ENCODE measurements around the gene ARL17B.

GRCh38 chr17:46262271-46262670 is 99.3 kb downstream of the ARL17B start:
- TF ChIP-seq GTF2I (CRISPR knock-in tag; conservative IDR thresholded peaks at IDR 0.05) (no peak), EMX1 (CRISPR knock-in tag; IDR thresholded peaks at IDR 0.05) (no peak), ZBTB21 (CRISPR knock-in tag; IDR thresholded peaks at IDR 0.05; ENCODE audit: borderline replicate concordance) (no peak)
- TF ChIP-seq, protein P1, sequence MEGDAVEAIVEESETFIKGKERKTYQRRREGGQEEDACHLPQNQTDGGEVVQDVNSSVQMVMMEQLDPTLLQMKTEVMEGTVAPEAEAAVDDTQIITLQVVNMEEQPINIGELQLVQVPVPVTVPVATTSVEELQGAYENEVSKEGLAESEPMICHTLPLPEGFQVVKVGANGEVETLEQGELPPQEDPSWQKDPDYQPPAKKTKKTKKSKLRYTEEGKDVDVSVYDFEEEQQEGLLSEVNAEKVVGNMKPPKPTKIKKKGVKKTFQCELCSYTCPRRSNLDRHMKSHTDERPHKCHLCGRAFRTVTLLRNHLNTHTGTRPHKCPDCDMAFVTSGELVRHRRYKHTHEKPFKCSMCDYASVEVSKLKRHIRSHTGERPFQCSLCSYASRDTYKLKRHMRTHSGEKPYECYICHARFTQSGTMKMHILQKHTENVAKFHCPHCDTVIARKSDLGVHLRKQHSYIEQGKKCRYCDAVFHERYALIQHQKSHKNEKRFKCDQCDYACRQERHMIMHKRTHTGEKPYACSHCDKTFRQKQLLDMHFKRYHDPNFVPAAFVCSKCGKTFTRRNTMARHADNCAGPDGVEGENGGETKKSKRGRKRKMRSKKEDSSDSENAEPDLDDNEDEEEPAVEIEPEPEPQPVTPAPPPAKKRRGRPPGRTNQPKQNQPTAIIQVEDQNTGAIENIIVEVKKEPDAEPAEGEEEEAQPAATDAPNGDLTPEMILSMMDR (IDR thresholded peaks at IDR 0.05): no peak
- TF ChIP-seq, protein P2, sequence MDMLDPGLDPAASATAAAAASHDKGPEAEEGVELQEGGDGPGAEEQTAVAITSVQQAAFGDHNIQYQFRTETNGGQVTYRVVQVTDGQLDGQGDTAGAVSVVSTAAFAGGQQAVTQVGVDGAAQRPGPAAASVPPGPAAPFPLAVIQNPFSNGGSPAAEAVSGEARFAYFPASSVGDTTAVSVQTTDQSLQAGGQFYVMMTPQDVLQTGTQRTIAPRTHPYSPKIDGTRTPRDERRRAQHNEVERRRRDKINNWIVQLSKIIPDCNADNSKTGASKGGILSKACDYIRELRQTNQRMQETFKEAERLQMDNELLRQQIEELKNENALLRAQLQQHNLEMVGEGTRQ (CRISPR knock-in tag; IDR thresholded peaks at IDR 0.05): no peak
- TF ChIP-seq, protein P3, sequence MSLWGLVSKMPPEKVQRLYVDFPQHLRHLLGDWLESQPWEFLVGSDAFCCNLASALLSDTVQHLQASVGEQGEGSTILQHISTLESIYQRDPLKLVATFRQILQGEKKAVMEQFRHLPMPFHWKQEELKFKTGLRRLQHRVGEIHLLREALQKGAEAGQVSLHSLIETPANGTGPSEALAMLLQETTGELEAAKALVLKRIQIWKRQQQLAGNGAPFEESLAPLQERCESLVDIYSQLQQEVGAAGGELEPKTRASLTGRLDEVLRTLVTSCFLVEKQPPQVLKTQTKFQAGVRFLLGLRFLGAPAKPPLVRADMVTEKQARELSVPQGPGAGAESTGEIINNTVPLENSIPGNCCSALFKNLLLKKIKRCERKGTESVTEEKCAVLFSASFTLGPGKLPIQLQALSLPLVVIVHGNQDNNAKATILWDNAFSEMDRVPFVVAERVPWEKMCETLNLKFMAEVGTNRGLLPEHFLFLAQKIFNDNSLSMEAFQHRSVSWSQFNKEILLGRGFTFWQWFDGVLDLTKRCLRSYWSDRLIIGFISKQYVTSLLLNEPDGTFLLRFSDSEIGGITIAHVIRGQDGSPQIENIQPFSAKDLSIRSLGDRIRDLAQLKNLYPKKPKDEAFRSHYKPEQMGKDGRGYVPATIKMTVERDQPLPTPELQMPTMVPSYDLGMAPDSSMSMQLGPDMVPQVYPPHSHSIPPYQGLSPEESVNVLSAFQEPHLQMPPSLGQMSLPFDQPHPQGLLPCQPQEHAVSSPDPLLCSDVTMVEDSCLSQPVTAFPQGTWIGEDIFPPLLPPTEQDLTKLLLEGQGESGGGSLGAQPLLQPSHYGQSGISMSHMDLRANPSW (CRISPR knock-in tag; conservative IDR thresholded peaks at IDR 0.05; ENCODE audit: low read depth): no peak
- TF ChIP-seq, protein P4, sequence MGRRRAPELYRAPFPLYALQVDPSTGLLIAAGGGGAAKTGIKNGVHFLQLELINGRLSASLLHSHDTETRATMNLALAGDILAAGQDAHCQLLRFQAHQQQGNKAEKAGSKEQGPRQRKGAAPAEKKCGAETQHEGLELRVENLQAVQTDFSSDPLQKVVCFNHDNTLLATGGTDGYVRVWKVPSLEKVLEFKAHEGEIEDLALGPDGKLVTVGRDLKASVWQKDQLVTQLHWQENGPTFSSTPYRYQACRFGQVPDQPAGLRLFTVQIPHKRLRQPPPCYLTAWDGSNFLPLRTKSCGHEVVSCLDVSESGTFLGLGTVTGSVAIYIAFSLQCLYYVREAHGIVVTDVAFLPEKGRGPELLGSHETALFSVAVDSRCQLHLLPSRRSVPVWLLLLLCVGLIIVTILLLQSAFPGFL (CRISPR knock-in tag; IDR thresholded peaks at IDR 0.05; ENCODE audit: borderline replicate concordance): no peak

Measured in WTC11 (cell line).